ENCODE results near the gene ZBTB20. TPM values are rescaled to one million over a fixed set of nuclear protein-coding genes. Genes with fewer than 3 reads are reported as not detected.
A peak's percentile ranks its signal among the peaks of the same experiment; 100 is the strongest.
"Not testable (repeated sequence)": the region's sequence is repeated elsewhere in the genome, so short reads cannot be mapped to it uniquely, and the experiment has no call there.

Gene ZBTB20
- total and polyA plus RNA-seq, 3 experiments from 2014 or later = 6.3 to 25.6 (median 6.5) TPM

DNA sequence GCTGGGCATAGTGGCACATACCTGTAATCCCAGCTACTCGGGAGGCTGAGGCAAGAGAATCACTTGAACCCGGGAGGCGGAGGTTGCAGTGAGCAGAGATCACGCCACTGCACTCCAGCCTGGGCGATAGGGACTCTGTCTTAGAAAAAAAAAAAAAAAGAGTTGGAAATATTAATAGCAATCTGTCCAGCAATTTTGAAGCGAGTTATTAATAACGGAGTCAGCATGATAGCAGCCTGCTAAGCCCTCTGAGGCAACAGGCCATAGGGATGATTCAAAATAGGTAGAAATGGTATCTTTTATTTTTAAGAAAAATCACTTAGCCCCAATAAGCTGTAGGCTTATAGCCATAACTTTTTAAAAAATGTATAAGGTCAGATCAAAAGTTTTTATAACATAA, 37.0 kb downstream of the ZBTB20 start:
- H3K27ac Mint-ChIP-seq; H3K27me3 ChIP-seq (ENCODE audit: insufficient read depth, low read length, poor library complexity, severe bottlenecking); H3K4me3 Mint-ChIP-seq; H3K36me3 ChIP-seq (ENCODE audit: insufficient read depth, low read length); H3K4me1 ChIP-seq (ENCODE audit: insufficient read depth, low read length); H3K9me3 ChIP-seq (ENCODE audit: low read length); H3K4me3 ChIP-seq (ENCODE audit: low read length); H3K27me3 Mint-ChIP-seq; CTCF ChIA-PET; DNase-seq; POLR2A ChIA-PET; H3K9me3 Mint-ChIP-seq; H3K27ac ChIP-seq (ENCODE audit: low read depth, low read length): not testable (repeated sequence)
- peaks cover 2 to 17% (median 15%) of the 10 kb centered on the region in 3 donors for H3K4me1 Mint-ChIP-seq
- peaks cover 11 to 20% (median 13%) of the 10 kb centered on the region in 3 donors for H3K36me3 Mint-ChIP-seq

DNA sequence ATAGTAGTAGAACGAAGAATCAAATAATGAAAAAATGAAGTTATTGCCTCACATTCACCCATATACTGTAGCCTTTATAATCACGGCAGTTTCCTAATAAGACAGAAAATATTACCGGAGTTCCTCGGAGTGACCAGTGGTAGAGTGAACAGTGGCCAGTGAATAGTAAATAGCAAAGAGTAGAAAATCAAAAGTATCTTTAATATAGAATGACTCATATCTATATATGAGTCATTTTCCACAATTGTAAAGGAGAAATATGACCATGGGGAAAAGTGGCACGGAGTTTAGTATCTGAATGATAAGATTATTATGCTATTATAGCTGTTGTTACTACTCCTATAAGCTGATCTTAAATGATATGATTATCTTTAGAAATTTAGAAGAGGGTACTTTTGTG, 38.5 kb downstream of the ZBTB20 start:
- no peaks in the 10 kb centered on the region for H3K27me3 ChIP-seq (ENCODE audit: insufficient read depth, low read length, poor library complexity, severe bottlenecking)
- no peaks in the 10 kb centered on the region for H3K27me3 Mint-ChIP-seq
- no peak overlapping the region for H3K4me3 ChIP-seq (ENCODE audit: low read length)
- CTCF ChIA-PET = no interaction called here
- peaks cover 4 to 19% (median 13%) of the 10 kb centered on the region in 3 donors for H3K4me1 Mint-ChIP-seq
- DNase-seq = no peak
- no peak overlapping the region for H3K4me3 Mint-ChIP-seq
- no peak overlapping the region for H3K27ac Mint-ChIP-seq
- H3K36me3 Mint-ChIP-seq = peaks cover 20 to 29% (median 23%) of the 10 kb centered on the region in 3 donors
- peaks cover 0 to 7% (median 0%) of the 10 kb centered on the region in 5 donors for H3K9me3 Mint-ChIP-seq
- no peaks in the 10 kb centered on the region for H3K36me3 ChIP-seq (ENCODE audit: insufficient read depth, low read length)
- H3K9me3 ChIP-seq (ENCODE audit: low read length) = no peaks in the 10 kb centered on the region
- no peaks in the 10 kb centered on the region for H3K4me1 ChIP-seq (ENCODE audit: insufficient read depth, low read length)
- no peak overlapping the region for H3K27ac ChIP-seq (ENCODE audit: low read depth, low read length)
- POLR2A ChIA-PET = no interaction called here

DNA sequence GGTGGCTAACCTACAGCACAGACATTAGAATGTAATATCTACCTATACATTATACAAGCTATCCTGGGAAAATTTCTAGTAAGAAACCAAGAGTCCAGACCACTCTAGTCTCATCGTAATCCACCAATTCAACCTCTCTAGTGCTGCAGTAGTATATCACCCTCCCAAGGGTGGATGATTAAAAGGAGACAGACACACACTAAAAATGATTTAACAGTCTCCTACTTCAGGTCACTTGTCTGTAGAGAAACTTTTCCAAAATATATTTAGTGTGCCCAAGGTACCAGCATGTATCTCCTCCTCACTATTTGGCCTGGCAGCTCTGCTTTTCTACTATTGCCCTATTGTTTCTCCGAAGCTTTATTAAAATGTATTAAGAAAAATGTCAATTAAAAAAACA, 45.0 kb downstream of the ZBTB20 start:
- H3K4me3 ChIP-seq (ENCODE audit: low read length) = no peak overlapping the region
- H3K27ac Mint-ChIP-seq = no peak overlapping the region
- H3K27me3 ChIP-seq (ENCODE audit: insufficient read depth, low read length, poor library complexity, severe bottlenecking) = no peaks in the 10 kb centered on the region
- POLR2A ChIA-PET = interaction anchor here (0.5 kb wide), 1 partner anchor 67 kb away, joined by 4 read pairs; no protein-coding TSS in a partner anchor
- DNase-seq = no peak
- no peaks in the 10 kb centered on the region for H3K27me3 Mint-ChIP-seq
- peaks cover 6 to 18% (median 17%) of the 10 kb centered on the region in 3 donors for H3K36me3 Mint-ChIP-seq
- H3K27ac ChIP-seq (ENCODE audit: low read depth, low read length) = no peak overlapping the region
- peaks cover 16% of the 10 kb centered on the region for H3K4me1 ChIP-seq (ENCODE audit: insufficient read depth, low read length)
- CTCF ChIA-PET = interaction anchor here (0.7 kb wide), 1 partner anchor 9 kb away, joined by 3 read pairs; no protein-coding TSS in a partner anchor
- H3K36me3 ChIP-seq (ENCODE audit: insufficient read depth, low read length) = no peaks in the 10 kb centered on the region
- no peak overlapping the region for H3K4me3 Mint-ChIP-seq
- no peaks in the 10 kb centered on the region for H3K9me3 ChIP-seq (ENCODE audit: low read length)
- H3K9me3 Mint-ChIP-seq = peaks cover 0 to 4% (median 0%) of the 10 kb centered on the region in 5 donors
- H3K4me1 Mint-ChIP-seq = peaks cover 28 to 50% (median 47%) of the 10 kb centered on the region in 3 donors

DNA sequence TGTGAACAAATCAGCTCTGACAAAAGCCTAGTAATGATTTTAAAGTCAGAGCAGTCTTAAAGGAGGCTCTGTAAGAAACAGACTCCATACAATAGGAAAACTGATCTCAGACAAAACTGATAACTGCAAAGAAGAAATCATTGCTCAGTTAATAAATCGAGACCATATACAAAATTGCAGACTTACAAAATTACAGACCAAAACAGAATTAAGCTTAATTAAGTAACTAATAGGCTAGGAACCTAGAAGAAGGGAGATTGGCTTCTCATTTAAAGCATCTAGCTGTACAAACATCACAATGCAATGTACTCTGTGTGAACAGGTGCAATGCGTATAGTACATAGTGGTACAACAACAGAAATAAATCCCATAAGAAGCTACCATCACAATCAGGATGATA, 46.3 kb downstream of the ZBTB20 start:
- Histone ChIP-seq H3K27ac (ENCODE audit: low read depth, low read length) (no peak overlapping the region), H3K27me3 (ENCODE audit: insufficient read depth, low read length, poor library complexity, severe bottlenecking) (no peaks in the 10 kb centered on the region), H3K4me1 (ENCODE audit: insufficient read depth, low read length) (peaks cover 16% of the 10 kb centered on the region), H3K4me3 (ENCODE audit: low read length) (peak overlapping the region; percentile 23), H3K36me3 (ENCODE audit: insufficient read depth, low read length) (no peaks in the 10 kb centered on the region), H3K9me3 (ENCODE audit: low read length) (no peaks in the 10 kb centered on the region)
- peak overlapping the region in 7 of 8 donors; percentile 3 to 97 (median 90) for H3K27ac Mint-ChIP-seq
- ChIA-PET POLR2A (interaction anchor here (1.3 kb wide), 1 partner anchor 46 kb away, joined by 6 read pairs; the partner anchor contains the start of gene ZBTB20), CTCF (interaction anchor here (0.8 to 2.0 kb wide), 4 partner anchors 46 to 684 kb away, joined by 3 to 12 read pairs (median 4); partner anchors contain the start of gene ZBTB20)
- H3K36me3 Mint-ChIP-seq = peaks cover 6 to 18% (median 15%) of the 10 kb centered on the region in 3 donors
- peak overlapping the region in 6 of 7 donors; percentile 77 to 94 (median 85) for H3K4me3 Mint-ChIP-seq
- H3K4me1 Mint-ChIP-seq = peaks cover 28 to 58% (median 54%) of the 10 kb centered on the region in 3 donors
- no peaks in the 10 kb centered on the region for H3K27me3 Mint-ChIP-seq
- no peak for DNase-seq
- H3K9me3 Mint-ChIP-seq = peaks cover 0 to 4% (median 0%) of the 10 kb centered on the region in 5 donors

DNA sequence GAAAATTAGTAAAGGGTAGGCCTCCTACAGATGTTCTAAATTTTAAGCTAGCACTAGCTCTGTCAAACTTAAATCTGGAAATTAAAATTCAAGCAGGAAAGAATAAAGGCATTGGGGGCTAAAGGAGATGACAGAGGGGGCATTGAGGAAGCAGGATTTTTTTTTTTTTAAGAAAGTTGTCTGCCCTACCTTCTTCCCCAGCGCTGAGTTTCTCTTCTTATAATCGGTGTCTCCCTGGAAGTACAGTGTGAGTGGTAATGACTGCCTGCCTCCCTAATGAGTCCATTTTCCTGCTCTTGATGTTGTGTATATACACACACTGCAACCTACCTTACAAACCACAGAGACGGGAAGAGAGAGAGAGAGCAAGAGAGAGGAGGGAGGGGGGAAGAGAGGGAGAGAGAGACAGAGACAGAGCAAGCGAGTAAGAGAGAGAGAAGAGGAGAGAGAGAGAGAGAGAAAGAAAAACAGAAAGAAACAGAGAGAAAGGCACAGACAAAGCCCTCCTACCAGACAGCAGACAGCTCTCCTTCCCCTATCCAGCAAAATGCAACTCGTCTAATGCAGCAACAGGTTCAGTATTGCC, 47.0 kb downstream of the ZBTB20 start:
- Mint-ChIP-seq H3K27me3 (no peaks in the 10 kb centered on the region), H3K4me3 (peak overlapping the region; percentile 74 to 94 (median 84)), H3K4me1 (peaks cover 28 to 66% (median 57%) of the 10 kb centered on the region in 3 donors), H3K36me3 (peaks cover 6 to 18% (median 12%) of the 10 kb centered on the region in 3 donors), H3K27ac (peak overlapping the region; percentile 70 to 97 (median 90)), H3K9me3 (peaks cover 0 to 4% (median 0%) of the 10 kb centered on the region in 5 donors)
- POLR2A ChIA-PET = interaction anchor here (0.7 to 1.3 kb wide), 2 partner anchors 47 to 48 kb away, joined by 3 to 6 read pairs; partner anchors contain the start of gene ZBTB20
- CTCF ChIA-PET = interaction anchor here (1.3 to 2.0 kb wide), 3 partner anchors 46 to 685 kb away, joined by 3 to 12 read pairs (median 5); partner anchors contain the start of gene ZBTB20
- DNase-seq = peak in 4 of 5 donors; percentile 1 to 65 (median 56)
- Histone ChIP-seq H3K36me3 (ENCODE audit: insufficient read depth, low read length) (no peaks in the 10 kb centered on the region), H3K4me1 (ENCODE audit: insufficient read depth, low read length) (peaks cover 16% of the 10 kb centered on the region), H3K9me3 (ENCODE audit: low read length) (no peaks in the 10 kb centered on the region), H3K27me3 (ENCODE audit: insufficient read depth, low read length, poor library complexity, severe bottlenecking) (no peaks in the 10 kb centered on the region), H3K27ac (ENCODE audit: low read depth, low read length) (no peak overlapping the region), H3K4me3 (ENCODE audit: low read length) (peak overlapping the region; percentile 23)

DNA sequence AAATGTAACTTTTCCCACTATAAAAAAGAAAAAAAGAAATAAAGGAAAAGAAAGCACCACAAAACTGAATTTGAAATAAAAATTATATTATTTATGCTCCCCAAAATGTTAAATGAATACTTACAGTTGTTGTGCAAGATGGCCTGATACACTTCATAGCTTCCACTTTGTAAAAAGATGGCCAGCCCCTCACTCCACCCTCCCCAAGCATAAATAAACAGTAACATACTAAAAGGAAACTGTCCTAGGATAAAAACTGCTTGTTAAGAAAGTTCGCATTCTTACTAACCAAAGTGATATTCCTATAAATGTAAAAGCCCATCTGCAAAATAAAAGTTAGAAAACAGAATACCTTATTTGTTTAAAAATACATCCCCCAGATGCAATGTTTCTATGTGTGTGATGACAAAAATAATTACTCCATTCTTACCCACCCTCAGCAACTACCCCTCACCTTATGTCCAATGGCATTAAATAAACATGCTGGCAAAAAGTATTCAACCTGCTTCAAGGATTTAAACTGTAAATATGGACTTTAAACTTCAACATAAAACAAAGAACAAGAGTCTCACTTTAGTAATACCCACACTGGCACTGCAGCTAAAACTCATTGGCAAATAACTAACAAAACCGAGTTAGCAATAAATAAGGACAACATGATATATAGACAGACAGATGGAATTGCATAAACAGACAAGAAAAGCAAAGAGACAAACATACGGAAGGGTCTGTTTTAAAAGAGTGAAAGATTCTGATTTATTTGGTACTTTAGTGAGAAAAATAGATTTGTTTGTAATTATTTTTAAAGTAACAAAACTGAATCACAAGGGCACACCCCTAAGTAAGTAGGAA, 47.7 kb downstream of the ZBTB20 start:
- Mint-ChIP-seq H3K27ac (peak overlapping the region; percentile 70 to 97 (median 90)), H3K36me3 (peaks cover 2 to 14% (median 10%) of the 10 kb centered on the region in 3 donors), H3K27me3 (no peaks in the 10 kb centered on the region), H3K4me1 (peaks cover 28 to 66% (median 57%) of the 10 kb centered on the region in 3 donors), H3K9me3 (peaks cover 0 to under 1% (median 0%) of the 10 kb centered on the region in 5 donors), H3K4me3 (peak overlapping the region; percentile 37 to 87 (median 78))
- H3K4me1 ChIP-seq (ENCODE audit: insufficient read depth, low read length) = peaks cover 16% of the 10 kb centered on the region
- H3K9me3 ChIP-seq (ENCODE audit: low read length) = no peaks in the 10 kb centered on the region
- DNase-seq = no peak
- no peaks in the 10 kb centered on the region for H3K36me3 ChIP-seq (ENCODE audit: insufficient read depth, low read length)
- CTCF ChIA-PET = interaction anchor here (1.6 to 2.0 kb wide), 2 partner anchors 47 to 65 kb away, joined by 5 to 12 read pairs; partner anchors contain the start of gene ZBTB20
- peak overlapping the region; percentile 23 for H3K4me3 ChIP-seq (ENCODE audit: low read length)
- POLR2A ChIA-PET = interaction anchor here (0.7 kb wide), 1 partner anchor 49 kb away, joined by 3 read pairs; no protein-coding TSS in a partner anchor
- H3K27ac ChIP-seq (ENCODE audit: low read depth, low read length) = no peak overlapping the region
- no peaks in the 10 kb centered on the region for H3K27me3 ChIP-seq (ENCODE audit: insufficient read depth, low read length, poor library complexity, severe bottlenecking)

DNA sequence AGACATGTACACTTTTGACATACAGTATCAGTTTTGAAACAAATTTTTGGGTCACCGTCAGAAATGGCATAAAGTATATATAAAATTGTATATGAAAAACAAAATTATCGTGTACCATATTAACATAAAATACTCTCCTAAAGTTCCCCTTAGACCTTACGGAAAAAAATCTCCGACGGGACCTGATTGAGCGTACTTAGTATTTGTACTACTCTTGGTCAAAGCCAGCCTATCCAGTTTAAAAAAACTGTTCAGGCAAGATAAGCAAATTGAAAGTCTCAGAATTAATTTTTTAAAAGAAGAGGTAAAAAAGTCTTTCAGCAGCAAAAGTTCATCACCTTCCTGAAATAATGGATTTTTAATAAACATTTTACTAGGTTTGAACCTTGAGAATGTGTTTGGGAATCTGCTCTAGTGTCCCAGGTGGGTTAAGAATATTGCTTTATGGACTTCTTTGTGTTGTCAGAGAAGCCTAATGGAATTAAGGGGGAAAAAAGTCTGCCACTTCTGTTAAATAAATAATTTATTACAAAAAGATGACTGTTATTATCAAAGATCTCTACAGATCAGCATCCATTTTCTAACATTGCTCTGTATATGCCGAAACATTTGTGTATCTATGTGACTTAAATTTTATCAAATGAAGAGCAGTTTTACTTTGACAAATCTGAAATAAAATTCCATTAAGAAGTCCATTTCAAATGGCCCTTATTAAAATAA, 48.6 kb downstream of the ZBTB20 start:
- CTCF ChIA-PET = no interaction called here
- no peaks in the 10 kb centered on the region for H3K36me3 ChIP-seq (ENCODE audit: insufficient read depth, low read length)

More for the DNA sequence above, 48.6 kb downstream of the ZBTB20 start:
- no peaks in the 10 kb centered on the region for H3K27me3 ChIP-seq (ENCODE audit: insufficient read depth, low read length, poor library complexity, severe bottlenecking)
- Mint-ChIP-seq H3K36me3 (peaks cover 0 to 5% (median 4%) of the 10 kb centered on the region in 3 donors), H3K27me3 (no peaks in the 10 kb centered on the region), H3K27ac (peak overlapping the region in 1 of 8 donors; percentile 19), H3K4me3 (peak overlapping the region in 1 of 7 donors; percentile 10), H3K4me1 (peaks cover 26 to 67% (median 57%) of the 10 kb centered on the region in 3 donors), H3K9me3 (no peaks in the 10 kb centered on the region)
- H3K4me3 ChIP-seq (ENCODE audit: low read length) = no peak overlapping the region
- peaks cover 16% of the 10 kb centered on the region for H3K4me1 ChIP-seq (ENCODE audit: insufficient read depth, low read length)
- no peaks in the 10 kb centered on the region for H3K9me3 ChIP-seq (ENCODE audit: low read length)
- no peak overlapping the region for H3K27ac ChIP-seq (ENCODE audit: low read depth, low read length)
- POLR2A ChIA-PET = interaction anchor here (1.6 kb wide), 1 partner anchor 47 kb away, joined by 7 read pairs; no protein-coding TSS in a partner anchor
- DNase-seq = no peak
